ENCODE data around the gene TMEM270. TPM values are rescaled to one million over a fixed set of nuclear protein-coding genes. Genes with fewer than 3 reads are reported as not detected.

Gene TMEM270
- total RNA-seq, 1 experiment from 2014 or later = 0.28 TPM

Other genes with a start within 250 kb of the TMEM270 start
- 20.4 to 26.6 TPM (median 23.8 TPM) in 3 replicates for gene MLXIPL, start 236.6 kb upstream of the TMEM270 start, total RNA-seq (2021)
- 5.7 to 7.5 TPM (median 5.8 TPM) in 3 replicates for gene VPS37D, start 193.3 kb upstream of the TMEM270 start, total RNA-seq (2021)
- gene DNAJC30, start 177.7 kb upstream of the TMEM270 start, total RNA-seq (2021) = 6.8 to 7.1 TPM (median 6.8 TPM) in 3 replicates
- gene BUD23, start 177.6 kb upstream of the TMEM270 start, total RNA-seq (2021) = 80.5 to 91.9 TPM (median 84.4 TPM) in 3 replicates
- gene STX1A, start 141.5 kb upstream of the TMEM270 start, total RNA-seq (2021) = 17.7 to 20.4 TPM (median 18.5 TPM) in 3 replicates
- 23.8 to 27.6 TPM (median 26.5 TPM) in 3 replicates for gene ABHD11, start 122.4 kb upstream of the TMEM270 start, total RNA-seq (2021)
- gene CLDN3, start 90.9 kb upstream of the TMEM270 start, total RNA-seq (2021) = 20.7 to 35.1 TPM (median 34.8 TPM) in 3 replicates
- gene CLDN4, start 30.2 kb upstream of the TMEM270 start, total RNA-seq (2021) = 32.0 to 54.3 TPM (median 52.5 TPM) in 3 replicates
- 4.3 to 7.7 TPM (median 6.6 TPM) in 3 replicates for gene METTL27, start 18.6 kb upstream of the TMEM270 start, total RNA-seq (2021)
- gene ELN, start 167.0 kb downstream of the TMEM270 start, total RNA-seq (2021) = 3.3 to 5.4 TPM (median 3.9 TPM) in 3 replicates
- gene LIMK1, start 222.6 kb downstream of the TMEM270 start, total RNA-seq (2021) = 85.4 to 92.1 TPM (median 90.6 TPM) in 3 replicates

Measured in WTC11 (cell line).